Hepatocyte (in vitro differentiated cells): ENCODE data around the gene FGF1.

Source experiments
- EZH2 ChIP-seq: fragments of 200-600 bp; sonication (generic); IDR thresholded peaks from 2 replicates; pipeline ENCODE4 v1.6.1; 2016; ENCODE audit warnings: antibody characterized with exemption, mild to moderate bottlenecking, borderline replicate concordance
- EZH2phosphoT487 ChIP-seq: fragments of 200-600 bp; sonication (generic); IDR thresholded peaks from one replicate; pipeline ENCODE4 v1.6.1; 2018; ENCODE audit warnings: antibody characterized with exemption, mild to moderate bottlenecking, low read depth, moderate library complexity; ENCODE audit not compliant: unreplicated experiment, severe bottlenecking
- TF ChIP-seq, protein P1 (sequence below): fragments of 200-600 bp; sonication (generic); IDR thresholded peaks from 2 replicates; pipeline ENCODE4 v1.5.1; 2016; ENCODE audit warnings: antibody characterized with exemption, mild to moderate bottlenecking; ENCODE audit not compliant: poor library complexity

DNA sequence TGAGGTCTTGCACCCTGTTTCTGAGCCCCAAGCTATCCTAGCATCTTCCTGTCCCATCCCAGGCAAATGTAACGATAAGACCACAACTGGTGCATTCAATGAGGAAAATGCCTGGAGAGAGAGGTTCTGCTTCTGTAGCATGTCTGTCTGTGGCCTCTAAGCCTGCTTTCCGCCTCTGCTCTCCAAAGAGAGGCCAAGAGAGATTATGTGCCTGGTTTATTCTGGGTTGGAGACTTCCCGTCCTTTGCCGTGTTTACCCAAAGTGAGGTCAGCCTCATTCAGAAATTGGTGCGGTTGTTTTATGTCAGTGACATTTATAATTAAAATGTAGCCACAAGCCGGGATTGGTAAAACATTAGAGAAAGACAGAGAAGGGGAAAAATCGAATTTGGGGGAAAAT is 77.8 kb downstream of the FGF1 start:
- TF ChIP-seq, protein P1, sequence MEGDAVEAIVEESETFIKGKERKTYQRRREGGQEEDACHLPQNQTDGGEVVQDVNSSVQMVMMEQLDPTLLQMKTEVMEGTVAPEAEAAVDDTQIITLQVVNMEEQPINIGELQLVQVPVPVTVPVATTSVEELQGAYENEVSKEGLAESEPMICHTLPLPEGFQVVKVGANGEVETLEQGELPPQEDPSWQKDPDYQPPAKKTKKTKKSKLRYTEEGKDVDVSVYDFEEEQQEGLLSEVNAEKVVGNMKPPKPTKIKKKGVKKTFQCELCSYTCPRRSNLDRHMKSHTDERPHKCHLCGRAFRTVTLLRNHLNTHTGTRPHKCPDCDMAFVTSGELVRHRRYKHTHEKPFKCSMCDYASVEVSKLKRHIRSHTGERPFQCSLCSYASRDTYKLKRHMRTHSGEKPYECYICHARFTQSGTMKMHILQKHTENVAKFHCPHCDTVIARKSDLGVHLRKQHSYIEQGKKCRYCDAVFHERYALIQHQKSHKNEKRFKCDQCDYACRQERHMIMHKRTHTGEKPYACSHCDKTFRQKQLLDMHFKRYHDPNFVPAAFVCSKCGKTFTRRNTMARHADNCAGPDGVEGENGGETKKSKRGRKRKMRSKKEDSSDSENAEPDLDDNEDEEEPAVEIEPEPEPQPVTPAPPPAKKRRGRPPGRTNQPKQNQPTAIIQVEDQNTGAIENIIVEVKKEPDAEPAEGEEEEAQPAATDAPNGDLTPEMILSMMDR = no peak
- TF ChIP-seq EZH2 (no peak), EZH2phosphoT487 (no peak)
